Tibial nerve (tissue), 4 donors: ENCODE results near the gene TOM1L1. TPM values are rescaled to one million over a fixed set of nuclear protein-coding genes. Genes with fewer than 3 reads are reported as not detected.

Experiments
- DNase-seq, 2 donors: peaks; one replicate each; pipeline ENCODE4 v3.0.0-alpha.2; 2019; ENCODE audit warnings: low spot score in 2 of 2
- H3K27ac ChIP-seq, 4 donors: fragments of 200-600 bp; sonication (generic) in 3 of 4; one replicate each; pipeline ENCODE4 v1.5.1; 2017 to 2019; ENCODE audit warnings: mild to moderate bottlenecking in 1 of 4
- H3K27me3 ChIP-seq, 2 donors: fragments of 200-600 bp; sonication (generic) in 1 of 2; one replicate each; pipeline versions ENCODE4 v1.5.1 to v1.6.0; 2017 to 2019
- H3K36me3 ChIP-seq, 3 donors: fragments of 200-600 bp; sonication (generic); one replicate each; pipeline ENCODE4 v1.5.1; 2018 to 2019
- H3K4me1 ChIP-seq, 4 donors: fragments of 200-600 bp; sonication (generic) in 3 of 4; one replicate each; pipeline ENCODE4 v1.5.1; 2017 to 2019
- H3K4me3 ChIP-seq, 4 donors: fragments of 200-600 bp; sonication (generic) in 3 of 4; one replicate each; pipeline ENCODE4 v1.5.1; 2017 to 2019; ENCODE audit warnings: mild to moderate bottlenecking in 1 of 4, moderate library complexity in 1 of 4
- H3K9me3 ChIP-seq, 4 donors: fragments of 200-600 bp; sonication (generic) in 3 of 4; one replicate each; pipeline ENCODE4 v1.5.1; 2017 to 2019
- EP300 ChIP-seq, 2 donors: sonication (generic); formaldehyde crosslinking; IDR thresholded peaks; one replicate each; pipeline ENCODE4 v1.6.1; 2017; ENCODE audit warnings: antibody characterized with exemption in 2 of 2, mild to moderate bottlenecking in 1 of 2
- POLR2A ChIP-seq, 2 donors: fragments of 450-650 bp; IDR thresholded peaks; one replicate each; pipeline ENCODE4 v1.6.1; 2017; ENCODE audit warnings: antibody characterized with exemption in 2 of 2, mild to moderate bottlenecking in 2 of 2, moderate library complexity in 2 of 2
- WGBS, 2 donors: methylation state at CpG; one replicate each; pipeline ENCODE4 v1.1.5; 2018; 5-methylcytosine and 5-hydroxymethylcytosine counted together
- total RNA-seq, 4 donors: library from RNA; depleted of rRNA; stranded (reverse); fragments of >200 nt; gene quantifications; one replicate each; pipeline ENCODE4 v1.1.0, GENCODE V29; 2016
- TF ChIP-seq, protein P1 (sequence below), 5 experiments: fragments of 200-600 bp in 3 of 5; fragments of 450-650 bp in 2 of 5; sonication (generic) in 3 of 5; IDR thresholded peaks; one replicate each; pipeline ENCODE4 v1.5.1; 2016 to 2019; ENCODE audit warnings: antibody characterized with exemption in 5 of 5, mild to moderate bottlenecking in 3 of 5, moderate library complexity in 2 of 5

TOM1L1 gene
- total RNA-seq, 4 donors from 2014 or later = 8.6 to 27.4 (median 17.1) TPM

DNA sequence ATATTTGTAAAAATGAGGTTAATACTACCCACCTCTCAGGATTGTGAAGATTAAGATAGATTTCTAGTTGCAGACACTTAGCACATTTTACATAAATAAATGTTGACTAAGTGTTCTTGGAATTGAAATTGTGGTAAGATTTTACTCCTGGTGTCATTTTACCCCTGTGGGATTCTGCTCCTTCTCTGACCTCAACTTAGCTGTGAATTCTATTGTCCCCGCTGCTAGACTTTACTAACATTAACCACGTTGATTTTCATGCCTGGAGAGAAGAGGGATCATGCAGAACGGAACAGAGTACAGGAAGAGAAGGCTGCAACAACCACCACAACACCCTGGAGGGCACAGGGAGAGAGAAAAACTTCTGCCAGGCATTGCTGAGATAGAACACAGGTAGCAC is 2.1 kb upstream of the TOM1L1 start:
- TF ChIP-seq POLR2A (IDR thresholded peaks at IDR 0.05) (no peak), EP300 (IDR thresholded peaks at IDR 0.05) (no peak)
- TF ChIP-seq, protein P1, sequence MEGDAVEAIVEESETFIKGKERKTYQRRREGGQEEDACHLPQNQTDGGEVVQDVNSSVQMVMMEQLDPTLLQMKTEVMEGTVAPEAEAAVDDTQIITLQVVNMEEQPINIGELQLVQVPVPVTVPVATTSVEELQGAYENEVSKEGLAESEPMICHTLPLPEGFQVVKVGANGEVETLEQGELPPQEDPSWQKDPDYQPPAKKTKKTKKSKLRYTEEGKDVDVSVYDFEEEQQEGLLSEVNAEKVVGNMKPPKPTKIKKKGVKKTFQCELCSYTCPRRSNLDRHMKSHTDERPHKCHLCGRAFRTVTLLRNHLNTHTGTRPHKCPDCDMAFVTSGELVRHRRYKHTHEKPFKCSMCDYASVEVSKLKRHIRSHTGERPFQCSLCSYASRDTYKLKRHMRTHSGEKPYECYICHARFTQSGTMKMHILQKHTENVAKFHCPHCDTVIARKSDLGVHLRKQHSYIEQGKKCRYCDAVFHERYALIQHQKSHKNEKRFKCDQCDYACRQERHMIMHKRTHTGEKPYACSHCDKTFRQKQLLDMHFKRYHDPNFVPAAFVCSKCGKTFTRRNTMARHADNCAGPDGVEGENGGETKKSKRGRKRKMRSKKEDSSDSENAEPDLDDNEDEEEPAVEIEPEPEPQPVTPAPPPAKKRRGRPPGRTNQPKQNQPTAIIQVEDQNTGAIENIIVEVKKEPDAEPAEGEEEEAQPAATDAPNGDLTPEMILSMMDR (IDR thresholded peaks at IDR 0.05) = no peak
- Histone ChIP-seq H3K4me1 (peaks cover 0 to 21% (median 0%) of the 10 kb centered on the region in 4 donors), H3K27me3 (peaks cover 0 to 5% of the 10 kb centered on the region in 2 donors), H3K9me3 (no peaks in the 10 kb centered on the region), H3K27ac (no peak overlapping the region), H3K4me3 (no peak overlapping the region), H3K36me3 (no peaks in the 10 kb centered on the region)
- 42 to 49% methylated on average over 3 of the region's 3 CpGs for WGBS, 2 donors
- DNase-seq = no peak

- H3K9me3 ChIP-seq = no peaks in the 10 kb centered on the region
- no peak overlapping the region for H3K4me3 ChIP-seq
- H3K36me3 ChIP-seq = no peaks in the 10 kb centered on the region
- peaks cover 0 to 21% (median 0%) of the 10 kb centered on the region in 4 donors for H3K4me1 ChIP-seq
- TF ChIP-seq EP300 (IDR thresholded peaks at IDR 0.05) (no peak), POLR2A (IDR thresholded peaks at IDR 0.05) (no peak)
- TF ChIP-seq, protein P1 (IDR thresholded peaks at IDR 0.05) = no peak
- no peak overlapping the region for H3K27ac ChIP-seq
- 75 to 81% methylated on average over 3 of the region's 3 CpGs for WGBS, 2 donors
- peaks cover 0 to 5% of the 10 kb centered on the region in 2 donors for H3K27me3 ChIP-seq
- no peak for DNase-seq
Measured at GRCh38 chr17:54899201-54899600, 1.5 kb upstream of the TOM1L1 start.

- TF ChIP-seq EP300 (IDR thresholded peaks at IDR 0.05) (no peak), POLR2A (IDR thresholded peaks at IDR 0.05) (no peak)
- TF ChIP-seq, protein P1 (IDR thresholded peaks at IDR 0.05) = no peak
Measured at GRCh38 chr17:54899721-54900456, 763 bp upstream of the TOM1L1 start.

GRCh38 chr17:54901230-54901822 is 674 bp downstream of the TOM1L1 start:
- peak overlapping the region; percentile 23 to 59 (median 36) for H3K4me3 ChIP-seq
- WGBS, 2 donors = 47 to 49% methylated on average over 9 of the region's 9 CpGs
- TF ChIP-seq EP300 (IDR thresholded peaks at IDR 0.05) (no peak), POLR2A (IDR thresholded peaks at IDR 0.05) (no peak)
- TF ChIP-seq, protein P1 (IDR thresholded peaks at IDR 0.05) = no peak
- peak overlapping the region in 2 of 4 donors; percentile 49 to 55 for H3K27ac ChIP-seq
- H3K27me3 ChIP-seq = peaks cover 0 to 5% of the 10 kb centered on the region in 2 donors
- H3K4me1 ChIP-seq = peaks cover 0 to 21% (median 0%) of the 10 kb centered on the region in 4 donors
- DNase-seq = no peak
- H3K9me3 ChIP-seq = no peaks in the 10 kb centered on the region
- H3K36me3 ChIP-seq = no peaks in the 10 kb centered on the region

More at GRCh38 chr17:54899721-54900456, 763 bp upstream of the TOM1L1 start:
- WGBS, 2 donors = 12 to 21% methylated on average over 18 of the region's 18 CpGs
- Histone ChIP-seq H3K4me3 (peak overlapping the region; percentile 23 to 59 (median 36)), H3K27me3 (peaks cover 0 to 5% of the 10 kb centered on the region in 2 donors), H3K4me1 (peaks cover 0 to 21% (median 0%) of the 10 kb centered on the region in 4 donors), H3K27ac (no peak overlapping the region), H3K9me3 (no peaks in the 10 kb centered on the region), H3K36me3 (no peaks in the 10 kb centered on the region)
- DNase-seq = no peak

DNA sequence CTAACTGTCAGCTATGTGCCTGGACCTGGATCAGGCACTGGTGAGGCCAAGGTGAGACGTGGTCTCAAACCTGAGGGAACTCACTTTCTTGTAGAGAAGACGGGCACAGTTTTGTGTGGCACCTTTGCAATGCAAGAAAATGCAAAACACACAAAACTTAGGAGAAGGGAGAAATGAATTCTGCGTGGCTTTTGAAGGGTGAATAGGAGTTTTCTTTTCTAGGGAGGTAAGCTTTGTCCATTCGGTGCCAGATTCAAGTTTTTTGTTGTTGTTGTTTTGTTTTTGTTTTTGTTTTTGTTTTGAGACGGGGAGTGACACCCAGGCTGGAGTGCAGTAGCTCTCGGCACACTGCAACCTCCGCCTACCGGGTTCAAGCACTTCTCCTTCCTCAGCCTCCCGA is 1.4 kb downstream of the TOM1L1 start:
- DNase-seq = no peak
- Histone ChIP-seq H3K9me3 (no peaks in the 10 kb centered on the region), H3K27me3 (peaks cover 0 to 5% of the 10 kb centered on the region in 2 donors), H3K27ac (no peak overlapping the region), H3K36me3 (no peaks in the 10 kb centered on the region), H3K4me3 (no peak overlapping the region), H3K4me1 (peaks cover 0 to 21% (median 0%) of the 10 kb centered on the region in 4 donors)
- WGBS, 2 donors = 94 to 97% methylated on average over 9 of the region's 9 CpGs
- TF ChIP-seq POLR2A (IDR thresholded peaks at IDR 0.05) (no peak), EP300 (IDR thresholded peaks at IDR 0.05) (no peak)
- TF ChIP-seq, protein P1 (IDR thresholded peaks at IDR 0.05) = no peak
